Sigmoid colon (tissue), 4 donors: ENCODE data around the gene PALM.

Experiments used
- POLR2AphosphoS5 ChIP-seq, 4 donors: sonication (generic); formaldehyde crosslinking; IDR thresholded peaks; one replicate each; pipeline ENCODE4 v1.6.1; 2017; ENCODE audit warnings: antibody characterized with exemption in 4 of 4
- TF ChIP-seq, protein P1 (sequence below), 4 experiments: fragments of 450-650 bp in 3 of 4; fragments of 200-600 bp in 1 of 4; IDR thresholded peaks; one replicate each; pipeline ENCODE4 v1.5.1; 2016 to 2019; ENCODE audit warnings: antibody characterized with exemption in 4 of 4, mild to moderate bottlenecking in 3 of 4, moderate library complexity in 2 of 4

DNA sequence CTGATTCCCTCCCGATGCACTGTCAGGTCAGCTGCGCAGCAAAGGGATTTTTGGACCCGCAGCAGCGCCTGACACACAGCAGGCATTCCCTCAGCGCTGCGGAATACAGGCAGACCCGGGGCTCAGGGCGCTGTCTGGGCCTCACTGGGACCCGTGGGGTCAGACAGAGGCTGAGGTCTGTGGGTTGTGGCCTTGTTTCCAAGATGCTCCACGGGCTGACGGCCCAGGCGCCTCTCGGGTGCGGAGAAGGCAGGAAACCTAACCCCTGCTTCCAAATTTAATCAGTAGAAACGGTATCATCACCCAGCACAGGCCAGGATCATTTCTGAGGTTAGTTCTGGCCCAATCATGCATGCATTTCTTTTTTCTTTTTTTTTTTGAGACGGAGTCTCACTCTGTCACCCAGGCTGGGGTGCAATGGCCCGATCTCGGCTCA, 45.0 kb upstream of the PALM start:
- TF ChIP-seq, protein P1, sequence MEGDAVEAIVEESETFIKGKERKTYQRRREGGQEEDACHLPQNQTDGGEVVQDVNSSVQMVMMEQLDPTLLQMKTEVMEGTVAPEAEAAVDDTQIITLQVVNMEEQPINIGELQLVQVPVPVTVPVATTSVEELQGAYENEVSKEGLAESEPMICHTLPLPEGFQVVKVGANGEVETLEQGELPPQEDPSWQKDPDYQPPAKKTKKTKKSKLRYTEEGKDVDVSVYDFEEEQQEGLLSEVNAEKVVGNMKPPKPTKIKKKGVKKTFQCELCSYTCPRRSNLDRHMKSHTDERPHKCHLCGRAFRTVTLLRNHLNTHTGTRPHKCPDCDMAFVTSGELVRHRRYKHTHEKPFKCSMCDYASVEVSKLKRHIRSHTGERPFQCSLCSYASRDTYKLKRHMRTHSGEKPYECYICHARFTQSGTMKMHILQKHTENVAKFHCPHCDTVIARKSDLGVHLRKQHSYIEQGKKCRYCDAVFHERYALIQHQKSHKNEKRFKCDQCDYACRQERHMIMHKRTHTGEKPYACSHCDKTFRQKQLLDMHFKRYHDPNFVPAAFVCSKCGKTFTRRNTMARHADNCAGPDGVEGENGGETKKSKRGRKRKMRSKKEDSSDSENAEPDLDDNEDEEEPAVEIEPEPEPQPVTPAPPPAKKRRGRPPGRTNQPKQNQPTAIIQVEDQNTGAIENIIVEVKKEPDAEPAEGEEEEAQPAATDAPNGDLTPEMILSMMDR (IDR thresholded peaks at IDR 0.05) = no peak
- TF ChIP-seq POLR2AphosphoS5 (IDR thresholded peaks at IDR 0.05) = no peak
